GM19455 (cell line): ENCODE data around the gene CCDC77.

ENCODE experiments used
- ATAC-seq: cut with Tn5 transposase; IDR thresholded peaks from one replicate; pipeline ENCODE4 v1.9.1; 2021; ENCODE audit not compliant: unreplicated experiment

The CCDC77 gene

GRCh38 chr12:452667-453210, 51.3 kb downstream of the CCDC77 start:
- ATAC-seq = no peak

- ATAC-seq = no peak
Observed at GRCh38 chr12:454833-455232, 53.4 kb downstream of the CCDC77 start.

GRCh38 chr12:455821-456220, 54.4 kb downstream of the CCDC77 start:
- ATAC-seq = no peak

- ATAC-seq = no peak
Observed at GRCh38 chr12:457676-458075, 56.2 kb downstream of the CCDC77 start.

- no peak for ATAC-seq
Observed at GRCh38 chr12:459050-459429, 57.6 kb downstream of the CCDC77 start.

- no peak for ATAC-seq
Observed at GRCh38 chr12:459430-460258, 58.2 kb downstream of the CCDC77 start, which contains the start of gene B4GALNT3. Gene B4GALNT3 (plus strand): TSS chr12:459939. CDS start chr12:460377, 438 bp downstream.

GRCh38 chr12:460261-461230, 59.1 kb downstream of the CCDC77 start:
- no peak for ATAC-seq

GRCh38 chr12:461425-461824, 60.0 kb downstream of the CCDC77 start:
- ATAC-seq = no peak

GRCh38 chr12:462936-463705, 61.7 kb downstream of the CCDC77 start:
- ATAC-seq = no peak

GRCh38 chr12:464484-465267, 63.2 kb downstream of the CCDC77 start:
- no peak for ATAC-seq

GRCh38 chr12:466039-466438, 64.6 kb downstream of the CCDC77 start:
- ATAC-seq = no peak

- no peak for ATAC-seq
Observed at GRCh38 chr12:466762-467161, 65.3 kb downstream of the CCDC77 start.

- ATAC-seq = no peak
Observed at GRCh38 chr12:467591-467990, 66.1 kb downstream of the CCDC77 start.

GRCh38 chr12:468671-469389, 67.4 kb downstream of the CCDC77 start:
- ATAC-seq = no peak

- ATAC-seq = no peak
Observed at GRCh38 chr12:470133-470532, 68.7 kb downstream of the CCDC77 start.

- ATAC-seq = no peak
Observed at GRCh38 chr12:473198-473597, 71.8 kb downstream of the CCDC77 start.

GRCh38 chr12:473863-474577, 72.6 kb downstream of the CCDC77 start:
- ATAC-seq = no peak

GRCh38 chr12:475286-475685, 73.8 kb downstream of the CCDC77 start:
- no peak for ATAC-seq

- no peak for ATAC-seq
Observed at GRCh38 chr12:479161-479560, 77.7 kb downstream of the CCDC77 start.
